ENCODE measurements around the gene FIP1L1. TPM values are rescaled to one million over a fixed set of nuclear protein-coding genes. Genes with fewer than 3 reads are reported as not detected.

FIP1L1 gene
- polyA plus RNA-seq, 1 of the 3 experiments (the other 2 are of a cell fraction) = 20.3 TPM

DNA sequence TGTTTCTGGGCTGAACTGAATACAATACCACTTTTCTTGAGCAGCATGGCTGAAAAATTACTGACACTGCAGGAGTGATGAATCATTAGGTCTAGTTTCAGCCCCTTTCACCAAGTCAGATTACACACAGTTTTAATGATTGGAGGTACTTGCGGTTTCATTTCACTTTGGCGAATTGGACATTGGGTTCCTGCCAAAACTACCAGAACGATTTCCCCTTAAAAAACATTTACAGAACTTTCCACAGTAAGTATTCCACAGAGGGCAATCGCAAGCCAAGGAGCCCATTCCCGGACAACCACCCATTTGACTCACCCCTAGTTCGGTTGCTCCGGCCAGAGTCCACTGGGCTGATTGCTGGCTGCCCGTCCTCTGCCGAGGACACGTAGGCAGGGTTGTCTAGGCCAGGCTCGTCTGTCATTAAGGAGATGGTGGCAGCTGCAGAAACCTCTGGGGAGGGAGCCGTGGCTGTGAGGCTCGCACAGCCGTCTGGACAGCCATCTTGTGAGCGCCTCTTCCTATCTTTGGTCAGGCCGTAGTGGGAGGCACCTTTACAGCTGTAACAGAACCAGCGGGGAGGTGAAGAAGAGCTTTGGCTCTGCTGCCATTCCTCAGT lies 130.3 kb downstream of the FIP1L1 start:
- Histone ChIP-seq H3K9ac (no peak overlapping the region), H4K20me1 (ENCODE audit: insufficient read depth) (no peaks in the 10 kb centered on the region), H3K4me1 (ENCODE audit: control insufficient read depth in 1 of 2, insufficient read depth in 2 of 2, low read depth in 1 of 2, low read length in 1 of 2) (no peaks in the 10 kb centered on the region), H3K36me3 (replicated peaks in 1 of 2; ENCODE audit: control insufficient read depth in 1 of 2, insufficient read depth in 2 of 2, low read length in 1 of 2) (no peaks in the 10 kb centered on the region), H3K9me2 (no peaks in the 10 kb centered on the region), H3K9me3 (no peaks in the 10 kb centered on the region), H3K79me2 (ENCODE audit: insufficient read depth) (no peaks in the 10 kb centered on the region), H3K4me3 (ENCODE audit: low read depth in 2 of 2, low read length in 1 of 2) (no peak overlapping the region), H3K4me2 (no peak overlapping the region), H2AFZ (ENCODE audit: low read depth) (no peak overlapping the region), H3K27ac (ENCODE audit: low read depth in 2 of 2, low read length in 1 of 2) (no peak overlapping the region; a peak in 1 of 4 replicates), H3F3A (replicated peaks; ENCODE audit: insufficient read depth) (no peaks in the 10 kb centered on the region), H3K27me3 (ENCODE audit: insufficient read depth) (no peaks in the 10 kb centered on the region)
- ChIA-PET CTCF (interaction anchor here (0.6 to 1.0 kb wide), 2 partner anchors 199 to 724 kb away, joined by 3 read pairs; no protein-coding TSS in a partner anchor), POLR2A (no interaction called here)
- WGBS (ENCODE audit: low lambda C conversion rate) = 81% methylated on average over 13 of the region's 17 CpGs
- DNase-seq = no peak
- TF ChIP-seq JUND (IDR thresholded peaks at IDR 0.05) = peak; percentile 32; the same call in 1 of the 2 replicates
- no peak for TF ChIP-seq SIN3A (IDR thresholded peaks at IDR 0.05; ENCODE audit: borderline replicate concordance, low read depth, low read length)
- TF ChIP-seq TCF12 (IDR thresholded peaks at IDR 0.05) = peak; percentile 38
- TF ChIP-seq ELF1 (IDR thresholded peaks at IDR 0.05) = no peak
- peak; percentile 33; the same call in 1 of the 2 replicates for TF ChIP-seq FOSL2 (IDR thresholded peaks at IDR 0.05; ENCODE audit: borderline replicate concordance, low read depth)
- TF ChIP-seq NFIC (IDR thresholded peaks at IDR 0.05; ENCODE audit: borderline replicate concordance) = peak; percentile 22; the same call in 1 of the 2 replicates
- TF ChIP-seq MEF2A (IDR thresholded peaks at IDR 0.05; ENCODE audit: borderline replicate concordance, low read depth) = no peak
- TF ChIP-seq, protein P1, sequence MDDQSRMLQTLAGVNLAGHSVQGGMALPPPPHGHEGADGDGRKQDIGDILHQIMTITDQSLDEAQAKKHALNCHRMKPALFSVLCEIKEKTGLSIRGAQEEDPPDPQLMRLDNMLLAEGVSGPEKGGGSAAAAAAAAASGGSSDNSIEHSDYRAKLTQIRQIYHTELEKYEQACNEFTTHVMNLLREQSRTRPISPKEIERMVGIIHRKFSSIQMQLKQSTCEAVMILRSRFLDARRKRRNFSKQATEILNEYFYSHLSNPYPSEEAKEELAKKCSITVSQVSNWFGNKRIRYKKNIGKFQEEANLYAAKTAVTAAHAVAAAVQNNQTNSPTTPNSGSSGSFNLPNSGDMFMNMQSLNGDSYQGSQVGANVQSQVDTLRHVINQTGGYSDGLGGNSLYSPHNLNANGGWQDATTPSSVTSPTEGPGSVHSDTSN (IDR thresholded peaks at IDR 0.05) = peak; percentile 53
- TF ChIP-seq GABPA (IDR thresholded peaks at IDR 0.05; ENCODE audit: low read depth) = no peak
- no peak for TF ChIP-seq RAD21 (IDR thresholded peaks at IDR 0.05; ENCODE audit: low read length)
- TF ChIP-seq, protein P2, sequence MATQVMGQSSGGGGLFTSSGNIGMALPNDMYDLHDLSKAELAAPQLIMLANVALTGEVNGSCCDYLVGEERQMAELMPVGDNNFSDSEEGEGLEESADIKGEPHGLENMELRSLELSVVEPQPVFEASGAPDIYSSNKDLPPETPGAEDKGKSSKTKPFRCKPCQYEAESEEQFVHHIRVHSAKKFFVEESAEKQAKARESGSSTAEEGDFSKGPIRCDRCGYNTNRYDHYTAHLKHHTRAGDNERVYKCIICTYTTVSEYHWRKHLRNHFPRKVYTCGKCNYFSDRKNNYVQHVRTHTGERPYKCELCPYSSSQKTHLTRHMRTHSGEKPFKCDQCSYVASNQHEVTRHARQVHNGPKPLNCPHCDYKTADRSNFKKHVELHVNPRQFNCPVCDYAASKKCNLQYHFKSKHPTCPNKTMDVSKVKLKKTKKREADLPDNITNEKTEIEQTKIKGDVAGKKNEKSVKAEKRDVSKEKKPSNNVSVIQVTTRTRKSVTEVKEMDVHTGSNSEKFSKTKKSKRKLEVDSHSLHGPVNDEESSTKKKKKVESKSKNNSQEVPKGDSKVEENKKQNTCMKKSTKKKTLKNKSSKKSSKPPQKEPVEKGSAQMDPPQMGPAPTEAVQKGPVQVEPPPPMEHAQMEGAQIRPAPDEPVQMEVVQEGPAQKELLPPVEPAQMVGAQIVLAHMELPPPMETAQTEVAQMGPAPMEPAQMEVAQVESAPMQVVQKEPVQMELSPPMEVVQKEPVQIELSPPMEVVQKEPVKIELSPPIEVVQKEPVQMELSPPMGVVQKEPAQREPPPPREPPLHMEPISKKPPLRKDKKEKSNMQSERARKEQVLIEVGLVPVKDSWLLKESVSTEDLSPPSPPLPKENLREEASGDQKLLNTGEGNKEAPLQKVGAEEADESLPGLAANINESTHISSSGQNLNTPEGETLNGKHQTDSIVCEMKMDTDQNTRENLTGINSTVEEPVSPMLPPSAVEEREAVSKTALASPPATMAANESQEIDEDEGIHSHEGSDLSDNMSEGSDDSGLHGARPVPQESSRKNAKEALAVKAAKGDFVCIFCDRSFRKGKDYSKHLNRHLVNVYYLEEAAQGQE (IDR thresholded peaks at IDR 0.05; ENCODE audit: low read depth, low read length) = no peak

DNA sequence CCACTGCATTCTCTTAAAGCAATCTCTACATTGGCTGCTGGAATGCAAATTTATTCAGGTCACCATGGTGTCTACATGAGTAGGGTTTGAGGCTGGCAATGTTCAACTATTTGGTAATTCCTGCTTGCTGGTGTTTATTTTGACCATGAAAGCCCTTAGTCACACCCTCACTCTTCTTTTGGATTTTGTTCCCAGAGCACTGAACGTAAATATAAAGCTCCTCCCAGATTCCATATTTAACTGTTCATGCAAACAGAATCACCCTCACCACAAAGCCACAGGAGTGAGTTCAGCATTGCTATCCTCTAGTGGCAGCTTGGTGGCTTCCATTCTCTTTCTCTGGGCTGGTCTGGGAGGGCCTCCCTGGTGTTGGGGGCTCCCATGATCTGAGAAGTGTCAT lies 131.0 kb downstream of the FIP1L1 start:
- Histone ChIP-seq H3K9me3 (no peaks in the 10 kb centered on the region), H2AFZ (ENCODE audit: low read depth) (no peak overlapping the region), H4K20me1 (ENCODE audit: insufficient read depth) (no peaks in the 10 kb centered on the region), H3K4me1 (ENCODE audit: control insufficient read depth in 1 of 2, insufficient read depth in 2 of 2, low read depth in 1 of 2, low read length in 1 of 2) (no peaks in the 10 kb centered on the region), H3K4me2 (no peak overlapping the region), H3K4me3 (ENCODE audit: low read depth in 2 of 2, low read length in 1 of 2) (no peak overlapping the region), H3K36me3 (replicated peaks in 1 of 2; ENCODE audit: control insufficient read depth in 1 of 2, insufficient read depth in 2 of 2, low read length in 1 of 2) (no peaks in the 10 kb centered on the region), H3K27ac (ENCODE audit: low read depth in 2 of 2, low read length in 1 of 2) (no peak overlapping the region), H3F3A (replicated peaks; ENCODE audit: insufficient read depth) (no peaks in the 10 kb centered on the region), H3K27me3 (ENCODE audit: insufficient read depth) (no peaks in the 10 kb centered on the region), H3K9me2 (no peaks in the 10 kb centered on the region), H3K79me2 (ENCODE audit: insufficient read depth) (no peaks in the 10 kb centered on the region), H3K9ac (no peak overlapping the region)
- DNase-seq = no peak
- ChIA-PET CTCF (interaction anchor here (0.6 to 1.2 kb wide), 3 partner anchors 11 to 723 kb away, joined by 3 read pairs; no protein-coding TSS in a partner anchor), POLR2A (no interaction called here)
- WGBS (ENCODE audit: low lambda C conversion rate) = 77% methylated on average over 1 of the region's 1 CpG
- TF ChIP-seq, protein P1 (IDR thresholded peaks at IDR 0.05) = no peak
- no peak for TF ChIP-seq ELF1 (IDR thresholded peaks at IDR 0.05)
- TF ChIP-seq MXI1 (IDR thresholded peaks at IDR 0.05; ENCODE audit: low read depth, low read length) = no peak
- TF ChIP-seq EZH2phosphoT487 (IDR thresholded peaks at IDR 0.05; ENCODE audit: borderline replicate concordance, low read depth) = no peak
- TF ChIP-seq RAD21 (IDR thresholded peaks at IDR 0.05; ENCODE audit: low read length) = no peak
- TF ChIP-seq RFX5 (IDR thresholded peaks at IDR 0.05; ENCODE audit: low read length) = no peak
- no peak for TF ChIP-seq GATA2 (CRISPR knock-in tag; IDR thresholded peaks at IDR 0.05)
- no peak for TF ChIP-seq SMC3 (IDR thresholded peaks at IDR 0.05; ENCODE audit: low read depth, low read length)
- TF ChIP-seq, protein P3, sequence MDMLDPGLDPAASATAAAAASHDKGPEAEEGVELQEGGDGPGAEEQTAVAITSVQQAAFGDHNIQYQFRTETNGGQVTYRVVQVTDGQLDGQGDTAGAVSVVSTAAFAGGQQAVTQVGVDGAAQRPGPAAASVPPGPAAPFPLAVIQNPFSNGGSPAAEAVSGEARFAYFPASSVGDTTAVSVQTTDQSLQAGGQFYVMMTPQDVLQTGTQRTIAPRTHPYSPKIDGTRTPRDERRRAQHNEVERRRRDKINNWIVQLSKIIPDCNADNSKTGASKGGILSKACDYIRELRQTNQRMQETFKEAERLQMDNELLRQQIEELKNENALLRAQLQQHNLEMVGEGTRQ (IDR thresholded peaks at IDR 0.05; ENCODE audit: borderline replicate concordance, low read depth, low read length) = no peak
- no peak for TF ChIP-seq TEAD4 (IDR thresholded peaks at IDR 0.05; ENCODE audit: borderline replicate concordance, insufficient read depth)
- TF ChIP-seq, protein P4, sequence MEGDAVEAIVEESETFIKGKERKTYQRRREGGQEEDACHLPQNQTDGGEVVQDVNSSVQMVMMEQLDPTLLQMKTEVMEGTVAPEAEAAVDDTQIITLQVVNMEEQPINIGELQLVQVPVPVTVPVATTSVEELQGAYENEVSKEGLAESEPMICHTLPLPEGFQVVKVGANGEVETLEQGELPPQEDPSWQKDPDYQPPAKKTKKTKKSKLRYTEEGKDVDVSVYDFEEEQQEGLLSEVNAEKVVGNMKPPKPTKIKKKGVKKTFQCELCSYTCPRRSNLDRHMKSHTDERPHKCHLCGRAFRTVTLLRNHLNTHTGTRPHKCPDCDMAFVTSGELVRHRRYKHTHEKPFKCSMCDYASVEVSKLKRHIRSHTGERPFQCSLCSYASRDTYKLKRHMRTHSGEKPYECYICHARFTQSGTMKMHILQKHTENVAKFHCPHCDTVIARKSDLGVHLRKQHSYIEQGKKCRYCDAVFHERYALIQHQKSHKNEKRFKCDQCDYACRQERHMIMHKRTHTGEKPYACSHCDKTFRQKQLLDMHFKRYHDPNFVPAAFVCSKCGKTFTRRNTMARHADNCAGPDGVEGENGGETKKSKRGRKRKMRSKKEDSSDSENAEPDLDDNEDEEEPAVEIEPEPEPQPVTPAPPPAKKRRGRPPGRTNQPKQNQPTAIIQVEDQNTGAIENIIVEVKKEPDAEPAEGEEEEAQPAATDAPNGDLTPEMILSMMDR (IDR thresholded peaks at IDR 0.05) = no peak
